Measurements from ENCODE around the gene CSNK2A2.

GRCh38 chr16:58129097-58129936 is 68.6 kb downstream of the CSNK2A2 start, which contains the start of gene CFAP20:
- TF ChIP-seq CTCF (IDR thresholded peaks at IDR 0.05) (no peak), EZH2 (IDR thresholded peaks at IDR 0.05) (peak; percentile 34)
